HG03460 (cell line): ENCODE data around the gene TTC33.
"Not testable (repeated sequence)": the region's sequence is repeated elsewhere in the genome, so short reads cannot be mapped to it uniquely, and the experiment has no call there.

Experiments used
- ATAC-seq: cut with Tn5 transposase; IDR thresholded peaks from one replicate; pipeline ENCODE4 v1.9.1; 2021; ENCODE audit not compliant: unreplicated experiment

TTC33 gene

GRCh38 chr5:40572937-40573336 lies 182.8 kb downstream of the TTC33 start:
- ATAC-seq, result no peak

- ATAC-seq, result no peak
These were observed 183.4 kb downstream of the TTC33 start for GRCh38 chr5:40572391-40572790.

GRCh38 chr5:40571729-40572128 lies 184.0 kb downstream of the TTC33 start:
- ATAC-seq, result no peak

- peak; percentile 79 for ATAC-seq
These were observed 185.2 kb downstream of the TTC33 start for GRCh38 chr5:40570408-40571129.

- no peak for ATAC-seq
These were observed 186.1 kb downstream of the TTC33 start for GRCh38 chr5:40569546-40570270.

- no peak for ATAC-seq
These were observed 187.2 kb downstream of the TTC33 start for GRCh38 chr5:40568548-40568947.

GRCh38 chr5:40563173-40563572 lies 192.6 kb downstream of the TTC33 start:
- not testable (repeated sequence) for ATAC-seq

GRCh38 chr5:40560474-40561110 lies 195.2 kb downstream of the TTC33 start:
- ATAC-seq, result no peak

- no peak for ATAC-seq
These were observed 196.5 kb downstream of the TTC33 start for GRCh38 chr5:40559306-40559705.

- ATAC-seq, result no peak
These were observed 198.3 kb downstream of the TTC33 start for GRCh38 chr5:40557501-40557900.

GRCh38 chr5:40556811-40557210 lies 198.9 kb downstream of the TTC33 start:
- ATAC-seq, result no peak

GRCh38 chr5:40555886-40556285 lies 199.9 kb downstream of the TTC33 start:
- ATAC-seq, result no peak

GRCh38 chr5:40554813-40555212 lies 200.9 kb downstream of the TTC33 start:
- ATAC-seq, result no peak

- ATAC-seq, result no peak
These were observed 201.7 kb downstream of the TTC33 start for GRCh38 chr5:40554054-40554453.

GRCh38 chr5:40552981-40553380 lies 202.8 kb downstream of the TTC33 start:
- ATAC-seq, result no peak

- ATAC-seq, result no peak
These were observed 204.0 kb downstream of the TTC33 start for GRCh38 chr5:40551496-40552491.

- ATAC-seq, result no peak
These were observed 205.3 kb downstream of the TTC33 start for GRCh38 chr5:40550481-40550880.

- no peak for ATAC-seq
These were observed 206.1 kb downstream of the TTC33 start for GRCh38 chr5:40549616-40550015.

GRCh38 chr5:40547994-40548575 lies 207.7 kb downstream of the TTC33 start:
- ATAC-seq, result no peak

GRCh38 chr5:40547557-40547956 lies 208.2 kb downstream of the TTC33 start:
- ATAC-seq, result no peak
